ENCODE results near the gene MBNL1. TPM values are rescaled to one million over a fixed set of nuclear protein-coding genes. Genes with fewer than 3 reads are reported as not detected.

Gene MBNL1
- total and polyA plus RNA-seq, 4 donors = 17.1 to 110 (median 62.3) TPM

GRCh38 chr3:152291649-152292066 lies 22.9 kb downstream of the MBNL1 start:
- no peak for TF ChIP-seq MAX (IDR thresholded peaks at IDR 0.05)
- no peak for TF ChIP-seq SP1 (IDR thresholded peaks at IDR 0.05)
- TF ChIP-seq EGR1 (IDR thresholded peaks at IDR 0.05; ENCODE audit: low read depth in 2 of 2) = no peak
- no peak for TF ChIP-seq NR2F2 (IDR thresholded peaks at IDR 0.05)
- no peak for TF ChIP-seq TAF1 (conservative IDR thresholded peaks at IDR 0.05)
- no peak for TF ChIP-seq JUND (IDR thresholded peaks at IDR 0.05)
- TF ChIP-seq RAD21 (IDR thresholded peaks at IDR 0.05) = no peak
- TF ChIP-seq CTCF (IDR thresholded peaks at IDR 0.05; ENCODE audit: low read depth, low read length, missing input control) = no peak
- no peak for TF ChIP-seq HNF4G (IDR thresholded peaks at IDR 0.05)
- no peak for TF ChIP-seq FOXA2 (IDR thresholded peaks at IDR 0.05)
- no peak for TF ChIP-seq ATF3 (IDR thresholded peaks at IDR 0.05)
- TF ChIP-seq HNF4A (conservative IDR thresholded peaks at IDR 0.05) = no peak
- no peak for TF ChIP-seq REST (IDR thresholded peaks at IDR 0.05)
- TF ChIP-seq GABPA (IDR thresholded peaks at IDR 0.05 in 1 of 2, conservative IDR thresholded peaks at IDR 0.05 in 1 of 2) = no peak
- no peak for TF ChIP-seq FOXA1 (IDR thresholded peaks at IDR 0.05)
- TF ChIP-seq YY1 (IDR thresholded peaks at IDR 0.05) = no peak
- TF ChIP-seq RXRA (IDR thresholded peaks at IDR 0.05) = no peak
- Histone ChIP-seq H3K27me3 (ENCODE audit: control insufficient read depth in 4 of 4, insufficient read depth in 4 of 4, low read length in 3 of 4) (no peaks in the 10 kb centered on the region), H3K9ac (ENCODE audit: low read depth in 1 of 2, low read length in 2 of 2) (no peak overlapping the region), H3K4me3 (ENCODE audit: low read depth in 1 of 3, low read length in 3 of 3) (no peak overlapping the region), H3K36me3 (ENCODE audit: control insufficient read depth in 4 of 4, insufficient read depth in 3 of 4, low read depth in 1 of 4, low read length in 3 of 4) (no peaks in the 10 kb centered on the region), H3K4me1 (ENCODE audit: control insufficient read depth in 4 of 4, insufficient read depth in 4 of 4, low read length in 3 of 4) (peaks cover 1 to 29% (median 8%) of the 10 kb centered on the region in 4 donors), H3K27ac (ENCODE audit: low read depth in 1 of 2, low read length in 2 of 2) (no peak overlapping the region), H3K9me3 (ENCODE audit: control insufficient read depth in 4 of 4, low read length in 3 of 4) (no peaks in the 10 kb centered on the region)
- WGBS = 74% methylated on average over 4 of the region's 4 CpGs
- no peak for DNase-seq (ENCODE audit: low spot score)

- WGBS = 44% methylated on average over 3 of the region's 3 CpGs
- H3K4me1 ChIP-seq (ENCODE audit: control insufficient read depth in 4 of 4, insufficient read depth in 4 of 4, low read length in 3 of 4) = peaks cover 3 to 29% (median 8%) of the 10 kb centered on the region in 4 donors
These were observed 23.6 kb downstream of the MBNL1 start for GRCh38 chr3:152292366-152292765.

More at GRCh38 chr3:152292366-152292765, 23.6 kb downstream of the MBNL1 start:
- no peaks in the 10 kb centered on the region for H3K27me3 ChIP-seq (ENCODE audit: control insufficient read depth in 4 of 4, insufficient read depth in 4 of 4, low read length in 3 of 4)
- H3K27ac ChIP-seq (ENCODE audit: low read depth in 1 of 2, low read length in 2 of 2) = no peak overlapping the region
- no peak overlapping the region for H3K9ac ChIP-seq (ENCODE audit: low read depth in 1 of 2, low read length in 2 of 2)
- no peak overlapping the region for H3K4me3 ChIP-seq (ENCODE audit: low read depth in 1 of 3, low read length in 3 of 3)
- H3K9me3 ChIP-seq (ENCODE audit: control insufficient read depth in 4 of 4, low read length in 3 of 4) = no peaks in the 10 kb centered on the region
- DNase-seq (ENCODE audit: low spot score) = no peak
- no peaks in the 10 kb centered on the region for H3K36me3 ChIP-seq (ENCODE audit: control insufficient read depth in 4 of 4, insufficient read depth in 3 of 4, low read depth in 1 of 4, low read length in 3 of 4)
- no peak for TF ChIP-seq YY1 (IDR thresholded peaks at IDR 0.05)
- TF ChIP-seq ZBTB33 (IDR thresholded peaks at IDR 0.05) = no peak
- TF ChIP-seq NR2F2 (IDR thresholded peaks at IDR 0.05) = no peak
- TF ChIP-seq RXRA (IDR thresholded peaks at IDR 0.05) = no peak
- no peak for TF ChIP-seq HNF4A (conservative IDR thresholded peaks at IDR 0.05)
- TF ChIP-seq RAD21 (IDR thresholded peaks at IDR 0.05) = no peak
- TF ChIP-seq CTCF (IDR thresholded peaks at IDR 0.05; ENCODE audit: low read depth, low read length, missing input control) = no peak

Data from liver (tissue), 9 donors.